Left colon (tissue), 2 donors: ENCODE data around the gene RPL13A. TPM values are rescaled to one million over a fixed set of nuclear protein-coding genes. Genes with fewer than 3 reads are reported as not detected.

Experiments used
- ATAC-seq: fragments of 200-7000 bp; cut with Tn5 transposase; one replicate; pipeline ENCODE4 v1.9.1; 2020; ENCODE audit warnings: mild to moderate bottlenecking, moderate library complexity
- DNase-seq, 2 donors: peaks; one replicate each; pipeline ENCODE4 v3.0.0-alpha.2; 2020
- intact Hi-C, 2 donors: fragments of 100-400 bp; cut with DNase I in 1 of 2; cut with micrococcal nuclease in 1 of 2; formaldehyde crosslinking; loops; one replicate each; pipeline versions ENCODE4 v1.11.2 to v1.14.0; 2022; cut with DNase I, micrococcal nuclease
- total RNA-seq, 2 donors: library from RNA; stranded (reverse); fragmentation: NEBNext Ultra II Directional; extraction: Animal tissue kit (Norgen Biotek cat#: 25700); gene quantifications; one replicate each; pipeline ENCODE4 v1.2.1, GENCODE V29; 2021
- donor health status: DM: no; HTN: no; CAD: no.
- donor health status: DM: yes; HTN: yes; CAD: no.

RPL13A gene
- total RNA-seq, 2 donors from 2014 or later = 2,164 to 2,325 TPM

- no peak for ATAC-seq
- no peak for DNase-seq
- intact Hi-C loops = no loop called here
These were observed 12.9 kb upstream of the RPL13A start for GRCh38 chr19:49474542-49474924.

- ATAC-seq = no peak
- no peak for DNase-seq
- intact Hi-C loops = no loop called here
These were observed 12.1 kb upstream of the RPL13A start for GRCh38 chr19:49475191-49475917.

- ATAC-seq = no peak
These were observed 11.2 kb upstream of the RPL13A start for GRCh38 chr19:49475995-49476880.

GRCh38 chr19:49479975-49480628 is 7.3 kb upstream of the RPL13A start:
- DNase-seq (no peak), ATAC-seq (no peak)
- intact Hi-C loops = no loop called here

More at GRCh38 chr19:49475995-49476880, 11.2 kb upstream of the RPL13A start:
- intact Hi-C loops = no loop called here
- peak in 1 of 2 donors; percentile 44 for DNase-seq

- ATAC-seq (no peak), DNase-seq (no peak)
- intact Hi-C loops = no loop called here
These were observed 6.3 kb upstream of the RPL13A start for GRCh38 chr19:49481020-49481683.

GRCh38 chr19:49486232-49486631 is 1.2 kb upstream of the RPL13A start:
- intact Hi-C loops = no loop called here
- DNase-seq = no peak
- ATAC-seq = no peak

- DNase-seq = no peak
- ATAC-seq = no peak
- intact Hi-C loops = no loop called here
These were observed 615 bp upstream of the RPL13A start for GRCh38 chr19:49486710-49487276.

GRCh38 chr19:49488046-49488862 is 846 bp downstream of the RPL13A start:
- intact Hi-C loops = no loop called here
- peak; percentile 5 for ATAC-seq
- peak in 1 of 2 donors; percentile 22 for DNase-seq

- no peak for DNase-seq
- no peak for ATAC-seq
- intact Hi-C loops = no loop called here
These were observed 1.6 kb downstream of the RPL13A start for GRCh38 chr19:49488863-49489537.

GRCh38 chr19:49489601-49490167 is 2.3 kb downstream of the RPL13A start:
- intact Hi-C loops = no loop called here
- ATAC-seq (no peak), DNase-seq (no peak)

- intact Hi-C loops = no loop called here
- ATAC-seq = no peak
- peak in 1 of 2 donors; percentile 29 for DNase-seq
These were observed 3.0 kb downstream of the RPL13A start for GRCh38 chr19:49490287-49491029.

GRCh38 chr19:49491030-49491803 is 3.8 kb downstream of the RPL13A start:
- intact Hi-C loops = no loop called here
- DNase-seq = peak in 1 of 2 donors; percentile 28
- no peak for ATAC-seq

GRCh38 chr19:49491804-49492572 is 4.6 kb downstream of the RPL13A start:
- no peak for DNase-seq
- ATAC-seq = no peak
- intact Hi-C loops = no loop called here

GRCh38 chr19:49492573-49493405 is 5.4 kb downstream of the RPL13A start:
- intact Hi-C loops = no loop called here
- DNase-seq (no peak), ATAC-seq (no peak)
